ENCODE measurements around the gene HIPK2.

GRCh38 chr7:139783647-139784385 lies 6.0 kb upstream of the HIPK2 start:
- TF ChIP-seq CTCF (conservative IDR thresholded peaks at IDR 0.05; ENCODE audit: low read length) (no peak), EZH2phosphoT487 (IDR thresholded peaks at IDR 0.05; ENCODE audit: borderline replicate concordance, low read depth, low read length) (no peak)
